Measurements from ENCODE around the gene MRI1.

The MRI1 gene

GRCh38 chr19:13808856-13809255 lies 44.5 kb downstream of the MRI1 start:
- H3K4me2 ChIP-seq (ENCODE audit: low read length, poor library complexity, severe bottlenecking) = no peak overlapping the region
- H2BK120ac ChIP-seq (ENCODE audit: low read depth, low read length) = no peak overlapping the region
- no peaks in the 10 kb centered on the region for H3K27me3 ChIP-seq (ENCODE audit: control insufficient read depth in 1 of 2, insufficient read depth in 1 of 2, low read length in 2 of 2)
- H3K9me3 ChIP-seq (ENCODE audit: control insufficient read depth, low read length) = no peaks in the 10 kb centered on the region
- no peak overlapping the region for H2BK15ac ChIP-seq (ENCODE audit: low read depth, poor library complexity, severe bottlenecking)
- H3K36me3 ChIP-seq (ENCODE audit: control insufficient read depth in 1 of 2, insufficient read depth in 2 of 2, low read depth in 1 of 2, low read length in 2 of 2) = peaks cover 63 to 64% of the 10 kb centered on the region in 2 experiments
- no peak overlapping the region for H4K8ac ChIP-seq (ENCODE audit: low read length)
- H3K9ac ChIP-seq (ENCODE audit: low read length) = no peak overlapping the region
- H4K91ac ChIP-seq (ENCODE audit: low read length) = no peak overlapping the region
- no peak overlapping the region for H3K4ac ChIP-seq (ENCODE audit: low read depth in 1 of 2, low read length in 2 of 2)
- no peak overlapping the region for H3K14ac ChIP-seq (ENCODE audit: low read length in 2 of 2)
- H2BK12ac ChIP-seq (ENCODE audit: low read length in 2 of 2) = no peak overlapping the region
- no peak overlapping the region for H3K4me3 ChIP-seq (ENCODE audit: insufficient read depth in 1 of 2, low read depth in 1 of 2, low read length in 2 of 2)
- no peak overlapping the region for H2AK5ac ChIP-seq (ENCODE audit: low read length, severe bottlenecking)
- peaks cover 2% of the 10 kb centered on the region for H3K4me1 ChIP-seq (ENCODE audit: control insufficient read depth, insufficient read depth, low read depth, low read length)
- no peak overlapping the region for H3K27ac ChIP-seq (ENCODE audit: low read length, poor library complexity, severe bottlenecking)
- no peak overlapping the region for H2AFZ ChIP-seq (ENCODE audit: low read depth, low read length)
- H3K18ac ChIP-seq (ENCODE audit: low read depth in 1 of 2, low read length in 2 of 2) = no peak overlapping the region
- peaks cover 19% of the 10 kb centered on the region for H3K79me1 ChIP-seq (replicated peaks; ENCODE audit: low read length, poor library complexity, severe bottlenecking)
- WGBS = 97% methylated on average over 34 of the region's 34 CpGs
- no peak overlapping the region for H3K23ac ChIP-seq (ENCODE audit: low read length in 2 of 2)
- H2BK5ac ChIP-seq (ENCODE audit: low read depth, low read length, poor library complexity, severe bottlenecking) = no peak overlapping the region
- DNase-seq = no peak

GRCh38 chr19:13812544-13812943 lies 48.2 kb downstream of the MRI1 start:
- H3K27ac ChIP-seq (ENCODE audit: low read length, poor library complexity, severe bottlenecking) = no peak overlapping the region
- H2AK5ac ChIP-seq (ENCODE audit: low read length, severe bottlenecking) = no peak overlapping the region
- H4K8ac ChIP-seq (ENCODE audit: low read length) = no peak overlapping the region
- no peak overlapping the region for H3K4me3 ChIP-seq (ENCODE audit: insufficient read depth in 1 of 2, low read depth in 1 of 2, low read length in 2 of 2)
- peaks cover 64 to 69% of the 10 kb centered on the region in 2 experiments for H3K36me3 ChIP-seq (ENCODE audit: control insufficient read depth in 1 of 2, insufficient read depth in 2 of 2, low read depth in 1 of 2, low read length in 2 of 2)
- no peak overlapping the region for H2BK120ac ChIP-seq (ENCODE audit: low read depth, low read length)
- no peak overlapping the region for H3K4me2 ChIP-seq (ENCODE audit: low read length, poor library complexity, severe bottlenecking)
- no peak overlapping the region for H3K14ac ChIP-seq (ENCODE audit: low read length in 2 of 2)
- H3K18ac ChIP-seq (ENCODE audit: low read depth in 1 of 2, low read length in 2 of 2) = no peak overlapping the region
- no peak overlapping the region for H3K9ac ChIP-seq (ENCODE audit: low read length)
- no peaks in the 10 kb centered on the region for H3K4me1 ChIP-seq (ENCODE audit: control insufficient read depth, insufficient read depth, low read depth, low read length)
- H3K79me1 ChIP-seq (replicated peaks; ENCODE audit: low read length, poor library complexity, severe bottlenecking) = no peaks in the 10 kb centered on the region
- no peak overlapping the region for H2BK15ac ChIP-seq (ENCODE audit: low read depth, poor library complexity, severe bottlenecking)
- no peak overlapping the region for H2AFZ ChIP-seq (ENCODE audit: low read depth, low read length)
- H3K27me3 ChIP-seq (ENCODE audit: control insufficient read depth in 1 of 2, insufficient read depth in 1 of 2, low read length in 2 of 2) = no peaks in the 10 kb centered on the region
- no peak for DNase-seq
- 92% methylated on average over 9 of the region's 11 CpGs for WGBS
- no peak overlapping the region for H3K4ac ChIP-seq (ENCODE audit: low read depth in 1 of 2, low read length in 2 of 2)
- H2BK5ac ChIP-seq (ENCODE audit: low read depth, low read length, poor library complexity, severe bottlenecking) = no peak overlapping the region
- no peaks in the 10 kb centered on the region for H3K9me3 ChIP-seq (ENCODE audit: control insufficient read depth, low read length)
- no peak overlapping the region for H4K91ac ChIP-seq (ENCODE audit: low read length)
- H3K23ac ChIP-seq (ENCODE audit: low read length in 2 of 2) = no peak overlapping the region
- no peak overlapping the region for H2BK12ac ChIP-seq (ENCODE audit: low read length in 2 of 2)

- Histone ChIP-seq H4K8ac (ENCODE audit: low read length) (no peak overlapping the region), H3K36me3 (ENCODE audit: control insufficient read depth in 1 of 2, insufficient read depth in 2 of 2, low read depth in 1 of 2, low read length in 2 of 2) (peaks cover 60 to 74% of the 10 kb centered on the region in 2 experiments), H3K4me1 (ENCODE audit: control insufficient read depth, insufficient read depth, low read depth, low read length) (no peaks in the 10 kb centered on the region), H2BK120ac (ENCODE audit: low read depth, low read length) (no peak overlapping the region), H2BK5ac (ENCODE audit: low read depth, low read length, poor library complexity, severe bottlenecking) (no peak overlapping the region), H3K27ac (ENCODE audit: low read length, poor library complexity, severe bottlenecking) (no peak overlapping the region), H2AK5ac (ENCODE audit: low read length, severe bottlenecking) (no peak overlapping the region), H3K4me2 (ENCODE audit: low read length, poor library complexity, severe bottlenecking) (no peak overlapping the region), H3K27me3 (ENCODE audit: control insufficient read depth in 1 of 2, insufficient read depth in 1 of 2, low read length in 2 of 2) (no peaks in the 10 kb centered on the region), H2AFZ (ENCODE audit: low read depth, low read length) (no peak overlapping the region), H3K4ac (ENCODE audit: low read depth in 1 of 2, low read length in 2 of 2) (no peak overlapping the region), H3K79me1 (replicated peaks; ENCODE audit: low read length, poor library complexity, severe bottlenecking) (no peaks in the 10 kb centered on the region), H3K9ac (ENCODE audit: low read length) (no peak overlapping the region), H3K9me3 (ENCODE audit: control insufficient read depth, low read length) (no peaks in the 10 kb centered on the region), H2BK15ac (ENCODE audit: low read depth, poor library complexity, severe bottlenecking) (no peak overlapping the region), H3K23ac (ENCODE audit: low read length in 2 of 2) (no peak overlapping the region), H3K14ac (ENCODE audit: low read length in 2 of 2) (no peak overlapping the region), H2BK12ac (ENCODE audit: low read length in 2 of 2) (no peak overlapping the region), H3K4me3 (ENCODE audit: insufficient read depth in 1 of 2, low read depth in 1 of 2, low read length in 2 of 2) (no peak overlapping the region), H3K18ac (ENCODE audit: low read depth in 1 of 2, low read length in 2 of 2) (no peak overlapping the region), H4K91ac (ENCODE audit: low read length) (no peak overlapping the region)
- WGBS = 98% methylated on average over 2 of the region's 2 CpGs
- no peak for DNase-seq
These were observed 48.8 kb downstream of the MRI1 start for GRCh38 chr19:13813147-13813546.

- Histone ChIP-seq H3K14ac (ENCODE audit: low read length in 2 of 2) (no peak overlapping the region), H3K4me3 (ENCODE audit: insufficient read depth in 1 of 2, low read depth in 1 of 2, low read length in 2 of 2) (no peak overlapping the region), H3K4me2 (ENCODE audit: low read length, poor library complexity, severe bottlenecking) (no peak overlapping the region), H2BK120ac (ENCODE audit: low read depth, low read length) (no peak overlapping the region), H4K8ac (ENCODE audit: low read length) (no peak overlapping the region), H3K9me3 (ENCODE audit: control insufficient read depth, low read length) (no peaks in the 10 kb centered on the region), H3K36me3 (ENCODE audit: control insufficient read depth in 1 of 2, insufficient read depth in 2 of 2, low read depth in 1 of 2, low read length in 2 of 2) (peaks cover 55 to 69% of the 10 kb centered on the region in 2 experiments), H3K27me3 (ENCODE audit: control insufficient read depth in 1 of 2, insufficient read depth in 1 of 2, low read length in 2 of 2) (no peaks in the 10 kb centered on the region), H2BK5ac (ENCODE audit: low read depth, low read length, poor library complexity, severe bottlenecking) (no peak overlapping the region), H3K23ac (ENCODE audit: low read length in 2 of 2) (no peak overlapping the region), H3K27ac (ENCODE audit: low read length, poor library complexity, severe bottlenecking) (no peak overlapping the region), H2AK5ac (ENCODE audit: low read length, severe bottlenecking) (no peak overlapping the region), H3K79me1 (replicated peaks; ENCODE audit: low read length, poor library complexity, severe bottlenecking) (no peaks in the 10 kb centered on the region), H2AFZ (ENCODE audit: low read depth, low read length) (no peak overlapping the region), H2BK12ac (ENCODE audit: low read length in 2 of 2) (no peak overlapping the region), H3K9ac (ENCODE audit: low read length) (no peak overlapping the region), H3K4ac (ENCODE audit: low read depth in 1 of 2, low read length in 2 of 2) (no peak overlapping the region), H3K18ac (ENCODE audit: low read depth in 1 of 2, low read length in 2 of 2) (no peak overlapping the region), H2BK15ac (ENCODE audit: low read depth, poor library complexity, severe bottlenecking) (no peak overlapping the region), H4K91ac (ENCODE audit: low read length) (no peak overlapping the region), H3K4me1 (ENCODE audit: control insufficient read depth, insufficient read depth, low read depth, low read length) (no peaks in the 10 kb centered on the region)
- no peak for DNase-seq
- WGBS = 98% methylated on average over 21 of the region's 21 CpGs
These were observed 50.2 kb downstream of the MRI1 start for GRCh38 chr19:13814550-13814949.
